Colonic mucosa (tissue), 4 donors: Measurements from ENCODE around the gene USP49. TPM values are rescaled to one million over a fixed set of nuclear protein-coding genes. Genes with fewer than 3 reads are reported as not detected.
"Not testable (repeated sequence)": the region's sequence is repeated elsewhere in the genome, so short reads cannot be mapped to it uniquely, and the experiment has no call there.

Experiments
- DNase-seq: peaks from one replicate; pipeline ENCODE4 v3.0.0-alpha.2; 2020
- H3K27ac ChIP-seq: fragments of 200-600 bp; one replicate; pipeline ENCODE4 v1.8.0; 2021
- H3K27me3 ChIP-seq: fragments of 200-600 bp; one replicate; pipeline ENCODE4 v1.8.0; 2021
- H3K36me3 ChIP-seq: fragments of 200-600 bp; one replicate; pipeline ENCODE4 v1.8.0; 2021
- H3K4me1 ChIP-seq: fragments of 200-600 bp; one replicate; pipeline ENCODE4 v1.8.0; 2021; ENCODE audit warnings: mild to moderate bottlenecking
- H3K4me3 ChIP-seq: fragments of 200-600 bp; one replicate; pipeline ENCODE4 v1.8.0; 2021
- H3K9ac ChIP-seq, 2 donors: one replicate each; pipeline ENCODE4 v1.7.0; 2013; ENCODE audit warnings: control low read depth in 2 of 2, low read depth in 2 of 2, low read length in 2 of 2
- H3K9me3 ChIP-seq: fragments of 200-600 bp; one replicate; pipeline ENCODE4 v1.8.0; 2021
- CTCF ChIP-seq: fragments of 200-600 bp; IDR thresholded peaks from one replicate; pipeline ENCODE4 v1.8.0; 2022; ENCODE audit warnings: antibody characterized with exemption, mild to moderate bottlenecking
- intact Hi-C: fragments of 100-400 bp; cut with DNase I; formaldehyde crosslinking; loops from one replicate; pipeline ENCODE4 v1.14.1; 2022
- total RNA-seq, 2 donors: library from RNA; stranded (reverse); fragmentation: NEBNext Ultra II Directional in 1 of 2; extraction: Animal tissue kit (Norgen Biotek cat#: 25700) in 1 of 2; gene quantifications; one replicate each; pipeline ENCODE4 v1.2.1, GENCODE V29; 2021
- donor health status: healthy.
- donor health status: DM: no; HTN: no; CAD: no.
- donor health status: DM: no; HTN: no; CAD: no.

Gene USP49
- 1 to 10 TPM; 1.7 to 2.9 TPM for total RNA-seq

GRCh38 chr6:41895300-41896233 lies at the start of gene USP49:
TSS of gene USP49 (minus strand) at chr6:41895375. CDS start at chr6:41806983, 88,392 bp downstream.
- Histone ChIP-seq H3K9me3 (no peaks in the 10 kb centered on the region), H3K4me1 (no peaks in the 10 kb centered on the region), H3K9ac (peak within 1 kb of the TSS; percentile 74 to 77), H3K4me3 (peak within 1 kb of the TSS; percentile 65), H3K36me3 (no peaks in the 10 kb centered on the region), H3K27ac (peak within 1 kb of the TSS; percentile 42), H3K27me3 (no peaks in the 10 kb centered on the region)
- DNase-seq, result peak; percentile 92
- TF ChIP-seq CTCF, result no peak
- intact Hi-C loops, result no loop called here

GRCh38 chr6:41943456-41943855 lies 48.3 kb upstream of the USP49 start:
- H3K4me3 ChIP-seq, result no peak overlapping the region
- intact Hi-C loops, result no loop called here
- DNase-seq, result no peak
- H3K36me3 ChIP-seq, result no peaks in the 10 kb centered on the region
- H3K27me3 ChIP-seq, result no peaks in the 10 kb centered on the region
- no peak for TF ChIP-seq CTCF
- H3K27ac ChIP-seq, result no peak overlapping the region
- no peaks in the 10 kb centered on the region for H3K9me3 ChIP-seq
- H3K9ac ChIP-seq, result no peak overlapping the region
- peaks cover 15% of the 10 kb centered on the region for H3K4me1 ChIP-seq

GRCh38 chr6:41942882-41943281 lies 47.7 kb upstream of the USP49 start:
- H3K4me3 ChIP-seq, H3K9ac ChIP-seq, DNase-seq, H3K27ac ChIP-seq, intact Hi-C loops, H3K9me3 ChIP-seq, H3K36me3 ChIP-seq, H3K27me3 ChIP-seq: not testable (repeated sequence)
- H3K4me1 ChIP-seq, result peaks cover 15% of the 10 kb centered on the region

GRCh38 chr6:41942067-41942851 lies 47.1 kb upstream of the USP49 start:
- no peak for TF ChIP-seq CTCF
- peaks cover 19% of the 10 kb centered on the region for H3K4me1 ChIP-seq

GRCh38 chr6:41941280-41942066 lies 46.3 kb upstream of the USP49 start, which contains the start of gene CCND3:
TSS of gene CCND3 (minus strand) at chr6:41941808. CDS start at chr6:41941649, 159 bp downstream.
- peak; percentile 95 for DNase-seq
- Histone ChIP-seq H3K27ac (peak within 1 kb of the TSS; percentile 90), H3K27me3 (no peaks in the 10 kb centered on the region), H3K36me3 (no peaks in the 10 kb centered on the region), H3K4me3 (peak within 1 kb of the TSS; percentile 76), H3K4me1 (peaks cover 23% of the 10 kb centered on the region), H3K9ac (peak within 1 kb of the TSS; percentile 94 to 95), H3K9me3 (no peaks in the 10 kb centered on the region)
- TF ChIP-seq CTCF, result no peak
- intact Hi-C loops, result no loop called here

More at GRCh38 chr6:41942067-41942851, 47.1 kb upstream of the USP49 start:
- no peaks in the 10 kb centered on the region for H3K36me3 ChIP-seq
- no peak for DNase-seq
- H3K9ac ChIP-seq, result peak overlapping the region; percentile 36 to 54
- no peaks in the 10 kb centered on the region for H3K27me3 ChIP-seq
- H3K9me3 ChIP-seq, result no peaks in the 10 kb centered on the region
- intact Hi-C loops, result no loop called here
- H3K4me3 ChIP-seq, result peak overlapping the region; percentile 76
- H3K27ac ChIP-seq, result peak overlapping the region; percentile 90
